PC-3 (cell line): ENCODE results near the gene KRTCAP2.

ENCODE experiments used
- CTCF ChIP-seq: fragments of 300-600 bp; sonication (generic); conservative IDR thresholded peaks from 2 replicates; pipeline ENCODE4 v1.5.1; 2017; ENCODE audit warnings: antibody characterized with exemption, low read depth, mild to moderate bottlenecking, low read length
- EZH2 ChIP-seq: fragments of 300-600 bp; sonication (generic); IDR thresholded peaks from one replicate; pipeline ENCODE4 v1.6.1; 2017; ENCODE audit warnings: antibody characterized with exemption, mild to moderate bottlenecking, low read length; ENCODE audit not compliant: unreplicated experiment

GRCh38 chr1:155122308-155122707 lies 50.8 kb downstream of the KRTCAP2 start:
- TF ChIP-seq CTCF (no peak), EZH2 (no peak)
